BJ (cell line): ENCODE measurements around the gene TLCD3A. TPM values are rescaled to one million over a fixed set of nuclear protein-coding genes. Genes with fewer than 3 reads are reported as not detected.

Source experiments
- CTCF ChIA-PET: fragments of 350-600 bp; formaldehyde crosslinking; extraction: SDS; loops from one replicate; lab custom pipeline; 2021; ENCODE audit warnings: antibody characterized with exemption, inconsistent platforms; lab: Yijun Ruan, JAX
- POLR2A ChIA-PET: fragments of 300-600 bp; sonication (Branson Sonifier 250); formaldehyde crosslinking; extraction: SDS; loops from one replicate; lab custom pipeline; 2021; ENCODE audit warnings: antibody characterized with exemption; lab: Charles Lee
- DNase-seq: peaks from one replicate; pipeline ENCODE4 v3.0.0-alpha.2; 2011; ENCODE audit warnings: low read depth
- H3K27me3 ChIP-seq: 2 replicates; pipeline ENCODE4 v1.6.0; 2011; ENCODE audit warnings: low read length; ENCODE audit not compliant: control insufficient read depth, insufficient read depth
- H3K36me3 ChIP-seq: 2 replicates; pipeline ENCODE4 v1.5.1; 2011; ENCODE audit warnings: low read length; ENCODE audit not compliant: control insufficient read depth, insufficient read depth
- H3K4me3 ChIP-seq: 2 replicates; pipeline ENCODE4 v1.5.1; 2011; ENCODE audit warnings: low read depth, mild to moderate bottlenecking, control low read depth, low read length
- polyA plus RNA-seq: library from polyadenylated mRNA; depleted of rRNA; stranded (reverse); fragments of >200 nt; gene quantifications from 2 replicates; pipeline ENCODE4 v1.2.3, GENCODE V29; 2011
- TF ChIP-seq, protein P1 (sequence below): IDR thresholded peaks from 2 replicates; pipeline ENCODE4 v1.5.1; 2011; ENCODE audit warnings: low read depth, mild to moderate bottlenecking, control low read depth, inconsistent platforms, low read length, moderate library complexity; ENCODE audit not compliant: insufficient read depth

Gene TLCD3A
- polyA plus RNA-seq, 1 experiment, result 45.8 TPM

- no peak for DNase-seq
- CTCF ChIA-PET, result interaction anchor here (0.8 to 2.0 kb wide), 4 partner anchors 12 to 276 kb away, joined by 3 to 15 read pairs (median 5); no protein-coding TSS in a partner anchor
- no peaks in the 10 kb centered on the region for H3K27me3 ChIP-seq
- no peaks in the 10 kb centered on the region for H3K36me3 ChIP-seq
- TF ChIP-seq, protein P1, sequence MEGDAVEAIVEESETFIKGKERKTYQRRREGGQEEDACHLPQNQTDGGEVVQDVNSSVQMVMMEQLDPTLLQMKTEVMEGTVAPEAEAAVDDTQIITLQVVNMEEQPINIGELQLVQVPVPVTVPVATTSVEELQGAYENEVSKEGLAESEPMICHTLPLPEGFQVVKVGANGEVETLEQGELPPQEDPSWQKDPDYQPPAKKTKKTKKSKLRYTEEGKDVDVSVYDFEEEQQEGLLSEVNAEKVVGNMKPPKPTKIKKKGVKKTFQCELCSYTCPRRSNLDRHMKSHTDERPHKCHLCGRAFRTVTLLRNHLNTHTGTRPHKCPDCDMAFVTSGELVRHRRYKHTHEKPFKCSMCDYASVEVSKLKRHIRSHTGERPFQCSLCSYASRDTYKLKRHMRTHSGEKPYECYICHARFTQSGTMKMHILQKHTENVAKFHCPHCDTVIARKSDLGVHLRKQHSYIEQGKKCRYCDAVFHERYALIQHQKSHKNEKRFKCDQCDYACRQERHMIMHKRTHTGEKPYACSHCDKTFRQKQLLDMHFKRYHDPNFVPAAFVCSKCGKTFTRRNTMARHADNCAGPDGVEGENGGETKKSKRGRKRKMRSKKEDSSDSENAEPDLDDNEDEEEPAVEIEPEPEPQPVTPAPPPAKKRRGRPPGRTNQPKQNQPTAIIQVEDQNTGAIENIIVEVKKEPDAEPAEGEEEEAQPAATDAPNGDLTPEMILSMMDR, result peak; percentile 31; the same call in 1 of the 2 replicates
- POLR2A ChIA-PET, result interaction anchor here (0.6 kb wide), 1 partner anchor 191 kb away, joined by 3 read pairs; no protein-coding TSS in a partner anchor
- no peak overlapping the region for H3K4me3 ChIP-seq
Measured at GRCh38 chr17:688100-688989, 44.1 kb upstream of the TLCD3A start.

GRCh38 chr17:689556-690275 lies 42.7 kb upstream of the TLCD3A start:
- POLR2A ChIA-PET, result no interaction called here
- Histone ChIP-seq H3K27me3 (no peaks in the 10 kb centered on the region), H3K36me3 (no peaks in the 10 kb centered on the region), H3K4me3 (no peak overlapping the region)
- TF ChIP-seq, protein P1, result no peak
- DNase-seq, result no peak
- CTCF ChIA-PET, result interaction anchor here (1.6 kb wide), 1 partner anchor 277 kb away, joined by 6 read pairs; no protein-coding TSS in a partner anchor

- no peaks in the 10 kb centered on the region; the same call in 1 of the 2 replicates for H3K36me3 ChIP-seq
- H3K4me3 ChIP-seq, result no peak overlapping the region
- no peak for DNase-seq
- TF ChIP-seq, protein P1, result no peak
- H3K27me3 ChIP-seq, result no peaks in the 10 kb centered on the region
- POLR2A ChIA-PET, result no interaction called here
- CTCF ChIA-PET, result interaction anchor here (17.0 kb wide), 1 partner anchor 279 kb away, joined by 230 read pairs; a partner anchor contains a TSS
Measured at GRCh38 chr17:690361-690760, 42.0 kb upstream of the TLCD3A start.

GRCh38 chr17:691423-691822 lies 41.0 kb upstream of the TLCD3A start:
- POLR2A ChIA-PET, result no interaction called here
- peak; percentile 58 for DNase-seq
- peaks cover 2% of the 10 kb centered on the region for H3K36me3 ChIP-seq

More at GRCh38 chr17:691423-691822, 41.0 kb upstream of the TLCD3A start:
- Histone ChIP-seq H3K27me3 (no peaks in the 10 kb centered on the region), H3K4me3 (no peak overlapping the region)
- CTCF ChIA-PET, result interaction anchor here (1.0 to 17.0 kb wide), 5 partner anchors 9 to 280 kb away, joined by 3 to 230 read pairs (median 3); a partner anchor contains a TSS
- TF ChIP-seq, protein P1, result no peak
